Adipocyte (in vitro differentiated cells): ENCODE measurements around the gene DGKH.

Experiments
- DNase-seq: peaks from one replicate; pipeline ENCODE4 v3.0.0-alpha.2; 2015; ENCODE audit warnings: low read depth
- H3K27me3 ChIP-seq: replicated peaks from 2 replicates; pipeline ENCODE4 v1.7.0; 2013; ENCODE audit warnings: mild to moderate bottlenecking, low read length, moderate library complexity; ENCODE audit not compliant: control insufficient read depth, insufficient read depth
- H3K36me3 ChIP-seq: 2 replicates; pipeline ENCODE4 v1.7.0; 2013; ENCODE audit warnings: low read length, mild to moderate bottlenecking, moderate library complexity; ENCODE audit not compliant: control insufficient read depth, insufficient read depth, severe bottlenecking
- H3K4me1 ChIP-seq: 2 replicates; pipeline ENCODE4 v1.7.0; 2013; ENCODE audit warnings: mild to moderate bottlenecking, low read length, moderate library complexity; ENCODE audit not compliant: control insufficient read depth, insufficient read depth
- H3K4me3 ChIP-seq: 2 replicates; pipeline ENCODE4 v1.7.0; 2013; ENCODE audit warnings: mild to moderate bottlenecking, low read length, moderate library complexity
- H3K9ac ChIP-seq: 2 replicates; pipeline ENCODE4 v1.7.0; 2013; ENCODE audit warnings: mild to moderate bottlenecking, low read length, moderate library complexity
- H3K9me3 ChIP-seq: 2 replicates; pipeline ENCODE4 v1.7.0; 2013; ENCODE audit warnings: mild to moderate bottlenecking, low read length, moderate library complexity; ENCODE audit not compliant: control insufficient read depth

The DGKH gene

DNA sequence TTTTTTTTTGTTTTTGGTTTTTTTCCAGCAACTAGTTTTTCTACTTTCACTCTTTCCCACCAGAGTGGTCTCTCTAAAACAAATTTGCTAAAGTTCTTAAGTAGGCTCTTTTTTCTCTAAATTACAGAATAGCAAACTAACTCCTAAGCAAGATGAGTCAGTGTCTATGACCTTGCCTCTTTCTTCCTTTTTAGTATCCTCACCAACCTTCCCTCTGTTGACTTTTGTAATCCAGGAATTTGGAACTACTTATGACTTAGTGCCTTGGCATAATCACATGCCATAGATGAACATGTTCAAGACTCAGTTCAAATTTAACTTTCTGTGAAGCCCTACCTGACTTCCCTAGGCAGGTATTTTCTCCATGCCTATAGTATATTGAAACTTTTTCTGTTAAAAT, 191.2 kb downstream of the DGKH start:
- no peak overlapping the region for H3K9ac ChIP-seq
- H3K4me3 ChIP-seq = no peak overlapping the region
- H3K9me3 ChIP-seq = no peaks in the 10 kb centered on the region
- peak; percentile 9 for DNase-seq
- no peaks in the 10 kb centered on the region for H3K36me3 ChIP-seq
- H3K4me1 ChIP-seq = peaks cover 6% of the 10 kb centered on the region
- H3K27me3 ChIP-seq = no peaks in the 10 kb centered on the region

DNA sequence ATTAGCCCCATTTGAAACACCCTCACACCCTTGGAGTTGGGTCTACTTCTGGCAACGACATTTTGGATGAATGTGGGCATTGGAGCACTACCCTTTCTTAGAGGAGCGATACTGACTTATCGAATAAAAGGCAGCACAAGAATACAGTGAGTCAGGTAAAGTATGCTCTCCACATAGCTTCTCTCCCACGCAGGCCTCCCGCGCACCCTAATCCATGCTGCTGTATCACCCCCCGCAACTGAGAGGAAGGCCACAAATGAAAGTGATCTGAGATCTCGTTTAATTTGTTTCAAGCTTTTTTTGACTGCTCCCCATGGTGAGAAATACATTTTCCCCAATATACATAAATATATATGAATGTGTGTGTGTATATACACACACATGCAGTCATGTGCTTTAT, 198.1 kb downstream of the DGKH start:
- Histone ChIP-seq H3K9ac (no peak overlapping the region), H3K9me3 (no peaks in the 10 kb centered on the region), H3K27me3 (no peaks in the 10 kb centered on the region), H3K36me3 (no peaks in the 10 kb centered on the region), H3K4me1 (no peaks in the 10 kb centered on the region), H3K4me3 (no peak overlapping the region)
- DNase-seq = no peak

DNA sequence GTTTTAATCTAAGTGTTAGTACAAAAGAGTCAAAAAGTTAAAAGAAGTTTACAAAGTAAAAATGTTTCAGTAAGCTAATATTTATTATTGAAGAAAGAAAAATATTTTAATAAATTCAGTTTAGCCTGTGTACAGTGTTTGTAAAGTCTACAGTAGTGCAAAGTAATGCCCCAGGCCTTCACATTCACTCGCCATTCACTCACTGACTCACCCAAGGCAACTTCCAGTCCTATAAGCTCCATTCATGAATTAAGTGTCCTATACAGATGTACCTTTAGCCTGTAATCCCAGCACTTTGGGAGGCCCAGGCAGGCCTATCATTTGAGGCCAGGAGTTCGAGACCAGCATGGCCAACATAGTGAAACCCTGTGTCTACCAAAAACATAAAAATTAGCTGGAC, 199.4 kb downstream of the DGKH start:
- H3K4me1 ChIP-seq = no peaks in the 10 kb centered on the region
- no peak overlapping the region for H3K9ac ChIP-seq
- H3K9me3 ChIP-seq = no peaks in the 10 kb centered on the region
- no peaks in the 10 kb centered on the region for H3K36me3 ChIP-seq
- no peak overlapping the region for H3K4me3 ChIP-seq
- no peaks in the 10 kb centered on the region for H3K27me3 ChIP-seq
- DNase-seq = no peak

DNA sequence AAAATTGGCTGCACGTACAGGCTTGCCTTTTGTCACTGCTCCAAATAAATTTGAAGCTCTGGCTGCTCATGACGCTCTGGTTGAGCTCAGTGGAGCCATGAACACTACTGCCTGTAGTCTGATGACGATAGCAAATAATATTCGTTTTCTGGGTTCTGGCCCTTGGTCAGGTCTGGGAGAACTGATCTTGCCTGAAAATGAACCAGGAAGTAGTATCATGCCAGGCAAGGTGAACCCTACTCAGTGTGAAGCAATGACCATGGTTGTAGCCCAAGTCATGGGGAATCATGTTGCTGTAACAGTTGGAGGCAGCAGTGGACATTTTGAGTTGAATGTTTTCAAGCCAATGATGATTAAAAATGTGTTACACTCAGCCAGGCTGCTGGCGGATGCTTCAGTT, 207.4 kb downstream of the DGKH start:
- no peaks in the 10 kb centered on the region for H3K9me3 ChIP-seq
- H3K36me3 ChIP-seq = no peaks in the 10 kb centered on the region
- H3K9ac ChIP-seq = no peak overlapping the region
- no peak for DNase-seq
- H3K4me3 ChIP-seq = no peak overlapping the region
- no peaks in the 10 kb centered on the region for H3K27me3 ChIP-seq
- H3K4me1 ChIP-seq = no peaks in the 10 kb centered on the region

DNA sequence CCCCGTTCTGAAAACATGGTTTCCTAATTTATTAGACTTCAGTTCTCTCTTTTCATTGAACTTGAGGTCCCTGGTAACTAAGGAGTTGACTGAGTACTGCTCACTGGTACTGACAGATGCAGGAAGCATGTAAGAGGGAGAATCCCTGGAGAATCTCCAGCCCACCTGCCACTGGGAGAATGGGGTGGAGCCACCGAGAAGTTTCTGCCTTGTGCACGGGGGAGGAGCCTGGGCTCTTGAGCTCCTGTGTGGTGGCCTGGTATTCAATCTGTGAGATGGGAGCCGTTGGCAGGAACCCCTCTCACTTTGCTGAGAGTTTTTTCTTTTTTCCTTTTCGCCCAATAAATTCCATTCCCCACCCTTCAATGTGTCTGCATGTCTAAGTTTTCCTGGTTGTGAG, 210.3 kb downstream of the DGKH start:
- no peaks in the 10 kb centered on the region for H3K27me3 ChIP-seq
- no peak for DNase-seq
- H3K4me3 ChIP-seq = no peak overlapping the region
- no peaks in the 10 kb centered on the region for H3K9me3 ChIP-seq
- no peaks in the 10 kb centered on the region for H3K4me1 ChIP-seq
- H3K9ac ChIP-seq = no peak overlapping the region
- H3K36me3 ChIP-seq = no peaks in the 10 kb centered on the region

DNA sequence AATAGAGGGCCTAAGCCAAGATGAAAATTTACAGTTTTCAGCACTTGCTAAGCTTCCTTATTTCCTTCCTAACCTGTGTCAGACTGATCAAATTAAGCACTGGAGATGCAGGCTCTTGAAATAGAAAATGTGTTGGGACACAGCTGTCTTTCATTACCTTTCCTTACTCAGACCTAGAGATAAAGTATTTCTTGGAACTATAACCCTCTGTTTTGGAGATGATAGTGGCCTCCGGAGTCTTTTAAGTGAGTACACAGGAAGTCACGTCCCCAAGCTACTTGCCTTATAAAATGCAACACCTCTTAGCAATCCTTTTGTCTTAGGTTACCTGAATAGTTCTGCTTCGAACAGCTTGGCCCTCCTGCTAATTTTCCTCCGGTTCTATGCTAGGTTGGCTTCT, 211.1 kb downstream of the DGKH start:
- Histone ChIP-seq H3K9me3 (no peaks in the 10 kb centered on the region), H3K4me1 (no peaks in the 10 kb centered on the region), H3K36me3 (no peaks in the 10 kb centered on the region), H3K9ac (no peak overlapping the region), H3K27me3 (no peaks in the 10 kb centered on the region), H3K4me3 (no peak overlapping the region)
- no peak for DNase-seq

DNA sequence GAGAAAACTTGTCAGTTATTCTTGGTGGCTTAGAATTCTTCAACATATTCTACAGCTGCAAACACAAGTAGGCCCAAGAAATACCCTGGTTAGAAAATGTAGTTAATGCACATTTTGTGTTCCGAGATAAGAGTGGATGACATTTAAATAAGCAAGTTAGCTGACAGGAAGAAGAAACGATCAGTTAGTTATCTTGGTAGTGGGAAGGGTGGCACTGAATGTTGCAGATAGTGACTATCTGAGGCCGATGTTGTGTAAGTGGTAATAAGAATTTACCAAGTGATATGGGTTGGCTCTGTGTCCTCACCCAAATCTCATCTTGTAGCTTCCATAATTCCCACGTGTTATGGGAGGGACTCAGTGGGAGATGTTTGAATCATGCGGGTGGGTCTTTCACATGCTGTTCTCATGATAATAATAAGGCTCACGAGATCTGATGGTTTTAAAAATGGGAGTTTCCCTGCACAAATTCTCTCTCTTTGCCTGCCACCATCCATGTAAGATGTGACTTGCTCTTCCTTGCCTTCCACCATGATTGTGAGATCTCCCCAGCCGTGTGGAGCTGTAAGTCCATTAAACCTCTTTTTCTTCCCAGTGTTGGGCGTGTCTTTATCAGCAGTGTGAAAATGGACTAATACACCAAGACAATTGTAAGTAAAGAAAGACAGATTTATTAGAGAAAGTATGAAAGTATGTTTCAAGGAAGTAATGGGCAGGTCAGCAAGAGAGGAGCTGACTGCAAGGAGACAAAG, 212.6 kb downstream of the DGKH start:
- H3K9ac ChIP-seq = no peak overlapping the region
- no peak for DNase-seq
- no peaks in the 10 kb centered on the region for H3K27me3 ChIP-seq
- peaks cover 1% of the 10 kb centered on the region for H3K4me1 ChIP-seq
- H3K36me3 ChIP-seq = no peaks in the 10 kb centered on the region
- no peak overlapping the region for H3K4me3 ChIP-seq
- H3K9me3 ChIP-seq = no peaks in the 10 kb centered on the region

DNA sequence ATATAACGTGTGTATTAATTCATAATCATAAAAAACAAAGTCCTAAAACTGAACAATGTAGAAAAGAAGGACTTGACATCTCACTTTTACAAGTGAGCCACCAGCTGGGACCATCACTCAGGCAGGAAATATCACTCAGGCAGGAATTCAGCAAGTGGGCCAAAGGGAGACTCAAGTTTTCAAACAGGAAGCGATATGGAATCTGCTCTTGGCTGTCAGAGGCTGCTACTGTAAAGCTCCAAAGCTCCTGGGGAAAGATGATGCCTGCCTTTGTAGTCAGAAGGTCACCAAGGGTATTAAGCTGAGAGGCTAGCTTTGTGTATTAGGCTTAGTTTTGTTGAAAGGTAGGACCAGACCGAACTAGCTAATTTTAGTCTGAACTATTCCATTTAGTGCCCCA, 218.0 kb downstream of the DGKH start:
- no peak overlapping the region for H3K9ac ChIP-seq
- H3K4me1 ChIP-seq = peaks cover 14% of the 10 kb centered on the region
- H3K36me3 ChIP-seq = no peaks in the 10 kb centered on the region
- no peaks in the 10 kb centered on the region for H3K27me3 ChIP-seq
- DNase-seq = peak; percentile 14
- no peak overlapping the region for H3K4me3 ChIP-seq
- H3K9me3 ChIP-seq = no peaks in the 10 kb centered on the region

DNA sequence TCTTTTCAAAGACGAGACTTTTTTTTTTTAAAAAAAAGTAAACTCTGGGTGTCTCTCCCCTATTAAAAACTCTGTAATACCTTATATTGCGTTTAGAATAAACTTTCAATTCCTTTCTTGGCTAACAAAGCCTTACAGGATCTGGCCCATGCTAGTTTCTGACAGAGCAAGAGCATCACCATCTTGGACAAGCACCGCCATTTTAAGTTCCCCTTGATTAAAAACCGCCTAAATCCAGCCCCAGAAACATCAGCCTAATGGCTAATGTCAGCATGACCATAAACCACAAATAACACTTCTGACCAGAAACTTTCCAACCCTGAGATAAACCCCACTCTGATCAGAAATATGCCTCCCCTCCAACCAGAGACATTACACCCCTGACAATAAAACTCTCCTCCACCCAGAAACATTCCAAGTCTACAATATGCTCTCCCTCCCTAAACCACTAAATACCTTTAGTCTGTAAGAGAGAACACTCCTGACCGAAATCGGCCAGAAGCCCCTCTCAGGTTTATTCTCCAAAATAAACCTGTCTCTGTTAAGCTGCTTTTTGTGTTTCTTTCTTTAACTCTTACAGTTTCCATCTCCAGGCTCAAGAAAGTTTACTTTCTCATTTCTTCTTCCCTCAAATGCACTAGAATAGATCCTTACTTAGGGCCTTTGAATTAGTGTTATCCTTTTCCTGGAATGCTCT, 221.9 kb downstream of the DGKH start:
- Histone ChIP-seq H3K9me3 (no peaks in the 10 kb centered on the region), H3K4me3 (no peak overlapping the region), H3K27me3 (no peaks in the 10 kb centered on the region), H3K9ac (no peak overlapping the region), H3K4me1 (peaks cover 36% of the 10 kb centered on the region), H3K36me3 (no peaks in the 10 kb centered on the region)
- no peak for DNase-seq

DNA sequence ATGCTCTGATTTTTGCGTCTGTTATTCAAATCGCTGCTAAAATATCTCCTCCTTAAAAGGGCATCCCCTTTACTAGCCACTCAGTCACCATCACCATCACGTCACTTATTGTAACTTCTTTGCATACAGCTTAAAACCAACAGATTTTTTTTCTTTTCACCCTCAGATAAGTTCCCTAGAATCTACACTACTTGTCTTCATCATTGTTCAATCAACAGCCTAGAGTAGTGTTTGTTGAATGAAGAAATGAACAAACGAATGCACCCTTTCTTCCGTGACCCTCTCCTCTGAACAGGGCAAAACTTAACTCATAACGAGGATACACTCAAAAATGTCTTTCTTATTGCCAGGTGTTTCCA, 222.4 kb downstream of the DGKH start:
- no peak for DNase-seq
- peak overlapping the region; percentile 88 for H3K4me3 ChIP-seq
- peak overlapping the region; percentile 81 for H3K9ac ChIP-seq
- no peaks in the 10 kb centered on the region for H3K36me3 ChIP-seq
- no peaks in the 10 kb centered on the region for H3K9me3 ChIP-seq
- H3K27me3 ChIP-seq = no peaks in the 10 kb centered on the region
- H3K4me1 ChIP-seq = peaks cover 36% of the 10 kb centered on the region

DNA sequence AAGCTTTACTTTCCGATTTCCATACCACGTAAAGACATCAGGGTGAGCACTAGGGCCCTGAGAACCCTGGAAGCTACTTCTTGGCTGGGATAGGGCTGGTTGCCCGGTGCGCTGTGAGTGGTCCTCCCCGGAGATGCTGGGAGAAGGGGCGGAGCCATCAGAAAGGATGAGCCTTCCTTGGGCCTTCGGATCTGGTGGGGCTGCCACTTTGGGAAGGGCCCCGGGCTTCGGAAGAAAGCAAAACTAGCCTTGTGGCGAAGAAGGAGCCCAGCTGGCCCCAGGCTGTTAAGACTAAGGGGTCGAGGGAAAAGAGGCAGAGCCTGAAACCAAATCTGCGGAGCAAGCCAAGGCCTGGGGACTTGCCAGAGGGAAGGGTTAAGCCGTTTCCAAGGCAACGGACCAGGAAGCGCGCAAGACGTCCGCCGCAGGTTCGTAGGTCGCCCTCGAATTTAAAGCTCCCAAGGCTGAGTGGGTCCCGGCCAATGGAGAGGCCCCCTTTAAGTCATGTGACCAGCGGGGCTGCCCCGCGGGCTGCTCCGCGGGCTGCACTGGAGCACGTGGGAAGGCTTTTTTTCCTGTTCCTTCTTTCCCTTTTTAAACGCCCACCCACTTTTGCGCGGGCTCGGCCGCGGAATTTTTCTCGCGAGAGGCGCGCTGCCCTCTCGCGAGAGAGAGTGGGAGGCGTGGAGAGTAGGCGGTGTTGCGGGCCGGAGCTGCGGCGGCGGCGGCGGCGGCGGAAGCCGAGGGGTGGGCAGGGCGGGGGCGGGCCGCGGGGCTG, 223.1 kb downstream of the DGKH start:
- DNase-seq = peak; percentile 99
- Histone ChIP-seq H3K36me3 (no peaks in the 10 kb centered on the region), H3K27me3 (no peaks in the 10 kb centered on the region), H3K9ac (peak overlapping the region; percentile 81), H3K4me1 (peaks cover 30% of the 10 kb centered on the region), H3K9me3 (no peaks in the 10 kb centered on the region), H3K4me3 (peak overlapping the region; percentile 88)
